ENCODE results near the gene CXXC5. TPM values are rescaled to one million over a fixed set of nuclear protein-coding genes. Genes with fewer than 3 reads are reported as not detected.

The CXXC5 gene
- total and polyA plus RNA-seq, 9 of the 15 experiments (the other 6 are each of a cell fraction or from before 2014, with no cell fraction given): 1.9 to 123 (median 45.8) TPM

DNA sequence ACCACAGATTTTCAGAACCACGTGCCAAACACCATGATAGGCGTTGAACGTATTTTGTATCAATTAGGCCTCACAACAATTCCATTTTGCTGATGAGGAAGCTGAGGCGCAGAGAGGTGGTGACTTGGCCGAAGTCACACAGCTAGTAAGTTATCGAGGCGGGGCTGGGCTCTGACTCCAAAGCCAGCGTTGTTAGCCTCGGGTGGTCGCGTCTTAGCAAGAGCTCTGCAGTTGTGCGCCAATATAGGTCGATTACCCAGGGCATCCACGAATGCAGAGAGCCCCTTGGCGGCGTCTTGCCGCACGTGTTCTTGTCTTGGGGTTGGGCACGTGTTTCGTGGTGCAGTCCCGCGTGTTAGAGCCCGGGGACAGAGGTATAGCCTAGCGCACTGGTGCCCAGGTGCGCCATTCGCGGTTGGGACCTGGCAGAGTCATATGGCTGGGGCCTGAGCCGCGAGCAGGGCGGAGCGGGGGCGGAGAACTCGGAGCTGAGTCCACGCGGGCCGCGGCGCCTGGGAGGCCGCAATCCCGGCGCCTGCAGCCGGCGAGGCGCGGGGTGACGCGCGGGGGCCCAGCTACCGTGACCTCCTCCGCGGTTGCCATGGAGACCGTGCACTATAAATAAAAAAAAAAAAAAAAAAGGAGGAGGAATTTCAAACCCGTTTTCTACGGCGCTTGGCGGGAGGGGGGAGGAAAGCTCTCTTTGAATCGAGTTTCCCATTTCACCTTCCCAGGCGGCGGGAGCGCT is 62.3 kb downstream of the CXXC5 start (continued):
- TF ChIP-seq, protein P1, sequence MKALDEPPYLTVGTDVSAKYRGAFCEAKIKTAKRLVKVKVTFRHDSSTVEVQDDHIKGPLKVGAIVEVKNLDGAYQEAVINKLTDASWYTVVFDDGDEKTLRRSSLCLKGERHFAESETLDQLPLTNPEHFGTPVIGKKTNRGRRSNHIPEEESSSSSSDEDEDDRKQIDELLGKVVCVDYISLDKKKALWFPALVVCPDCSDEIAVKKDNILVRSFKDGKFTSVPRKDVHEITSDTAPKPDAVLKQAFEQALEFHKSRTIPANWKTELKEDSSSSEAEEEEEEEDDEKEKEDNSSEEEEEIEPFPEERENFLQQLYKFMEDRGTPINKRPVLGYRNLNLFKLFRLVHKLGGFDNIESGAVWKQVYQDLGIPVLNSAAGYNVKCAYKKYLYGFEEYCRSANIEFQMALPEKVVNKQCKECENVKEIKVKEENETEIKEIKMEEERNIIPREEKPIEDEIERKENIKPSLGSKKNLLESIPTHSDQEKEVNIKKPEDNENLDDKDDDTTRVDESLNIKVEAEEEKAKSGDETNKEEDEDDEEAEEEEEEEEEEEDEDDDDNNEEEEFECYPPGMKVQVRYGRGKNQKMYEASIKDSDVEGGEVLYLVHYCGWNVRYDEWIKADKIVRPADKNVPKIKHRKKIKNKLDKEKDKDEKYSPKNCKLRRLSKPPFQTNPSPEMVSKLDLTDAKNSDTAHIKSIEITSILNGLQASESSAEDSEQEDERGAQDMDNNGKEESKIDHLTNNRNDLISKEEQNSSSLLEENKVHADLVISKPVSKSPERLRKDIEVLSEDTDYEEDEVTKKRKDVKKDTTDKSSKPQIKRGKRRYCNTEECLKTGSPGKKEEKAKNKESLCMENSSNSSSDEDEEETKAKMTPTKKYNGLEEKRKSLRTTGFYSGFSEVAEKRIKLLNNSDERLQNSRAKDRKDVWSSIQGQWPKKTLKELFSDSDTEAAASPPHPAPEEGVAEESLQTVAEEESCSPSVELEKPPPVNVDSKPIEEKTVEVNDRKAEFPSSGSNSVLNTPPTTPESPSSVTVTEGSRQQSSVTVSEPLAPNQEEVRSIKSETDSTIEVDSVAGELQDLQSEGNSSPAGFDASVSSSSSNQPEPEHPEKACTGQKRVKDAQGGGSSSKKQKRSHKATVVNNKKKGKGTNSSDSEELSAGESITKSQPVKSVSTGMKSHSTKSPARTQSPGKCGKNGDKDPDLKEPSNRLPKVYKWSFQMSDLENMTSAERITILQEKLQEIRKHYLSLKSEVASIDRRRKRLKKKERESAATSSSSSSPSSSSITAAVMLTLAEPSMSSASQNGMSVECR (CRISPR knock-in tag; IDR thresholded peaks at IDR 0.05): peak; percentile 61
- TF ChIP-seq, protein P2, sequence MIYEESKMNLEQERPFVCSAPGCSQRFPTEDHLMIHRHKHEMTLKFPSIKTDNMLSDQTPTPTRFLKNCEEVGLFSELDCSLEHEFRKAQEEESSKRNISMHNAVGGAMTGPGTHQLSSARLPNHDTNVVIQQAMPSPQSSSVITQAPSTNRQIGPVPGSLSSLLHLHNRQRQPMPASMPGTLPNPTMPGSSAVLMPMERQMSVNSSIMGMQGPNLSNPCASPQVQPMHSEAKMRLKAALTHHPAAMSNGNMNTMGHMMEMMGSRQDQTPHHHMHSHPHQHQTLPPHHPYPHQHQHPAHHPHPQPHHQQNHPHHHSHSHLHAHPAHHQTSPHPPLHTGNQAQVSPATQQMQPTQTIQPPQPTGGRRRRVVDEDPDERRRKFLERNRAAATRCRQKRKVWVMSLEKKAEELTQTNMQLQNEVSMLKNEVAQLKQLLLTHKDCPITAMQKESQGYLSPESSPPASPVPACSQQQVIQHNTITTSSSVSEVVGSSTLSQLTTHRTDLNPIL (CRISPR knock-in tag; IDR thresholded peaks at IDR 0.05): no peak
- TF ChIP-seq RBM39 (optimal IDR thresholded peaks at IDR 0.05; ENCODE audit: low read depth, low read length): no peak
- TF ChIP-seq, protein P3, sequence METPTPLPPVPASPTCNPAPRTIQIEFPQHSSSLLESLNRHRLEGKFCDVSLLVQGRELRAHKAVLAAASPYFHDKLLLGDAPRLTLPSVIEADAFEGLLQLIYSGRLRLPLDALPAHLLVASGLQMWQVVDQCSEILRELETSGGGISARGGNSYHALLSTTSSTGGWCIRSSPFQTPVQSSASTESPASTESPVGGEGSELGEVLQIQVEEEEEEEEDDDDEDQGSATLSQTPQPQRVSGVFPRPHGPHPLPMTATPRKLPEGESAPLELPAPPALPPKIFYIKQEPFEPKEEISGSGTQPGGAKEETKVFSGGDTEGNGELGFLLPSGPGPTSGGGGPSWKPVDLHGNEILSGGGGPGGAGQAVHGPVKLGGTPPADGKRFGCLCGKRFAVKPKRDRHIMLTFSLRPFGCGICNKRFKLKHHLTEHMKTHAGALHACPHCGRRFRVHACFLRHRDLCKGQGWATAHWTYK (CRISPR knock-in tag; IDR thresholded peaks at IDR 0.05): no peak
- TF ChIP-seq C11orf30 (IDR thresholded peaks at IDR 0.05; ENCODE audit: low read depth): no peak
- TF ChIP-seq ZNF197 (CRISPR knock-in tag; IDR thresholded peaks at IDR 0.05; ENCODE audit: low read depth): no peak
- no peak for TF ChIP-seq KHSRP (IDR thresholded peaks at IDR 0.05)
- no peak for TF ChIP-seq CEBPB (tag; IDR thresholded peaks at IDR 0.05)
- TF ChIP-seq, protein P4, sequence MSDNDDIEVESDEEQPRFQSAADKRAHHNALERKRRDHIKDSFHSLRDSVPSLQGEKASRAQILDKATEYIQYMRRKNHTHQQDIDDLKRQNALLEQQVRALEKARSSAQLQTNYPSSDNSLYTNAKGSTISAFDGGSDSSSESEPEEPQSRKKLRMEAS (CRISPR knock-in tag; IDR thresholded peaks at IDR 0.05): peak; percentile 99
- TF ChIP-seq MEF2D (tag; conservative IDR thresholded peaks at IDR 0.05; ENCODE audit: low read depth): no peak
- no peak for TF ChIP-seq BRCA1 (IDR thresholded peaks at IDR 0.05)
- TF ChIP-seq BRCA1 (CRISPR knock-in tag; IDR thresholded peaks at IDR 0.05): no peak
- no peak for TF ChIP-seq TCF7L2 (IDR thresholded peaks at IDR 0.05; ENCODE audit: low read depth, low read length)
- TF ChIP-seq ZNF699 (CRISPR knock-in tag; IDR thresholded peaks at IDR 0.05; ENCODE audit: insufficient replicate concordance): no peak
- TF ChIP-seq TAF9B (IDR thresholded peaks at IDR 0.05; ENCODE audit: partially characterized antibody): no peak
- TF ChIP-seq NR2C1 (IDR thresholded peaks at IDR 0.05): no peak
- TF ChIP-seq NR2C1 (tag; IDR thresholded peaks at IDR 0.05): no peak
- TF ChIP-seq RUNX1 (IDR thresholded peaks at IDR 0.05; ENCODE audit: low read depth): no peak
- no peak; the same call in 1 of the 2 replicates for TF ChIP-seq ETV1 (tag; conservative IDR thresholded peaks at IDR 0.05; ENCODE audit: low read depth)
- peak; percentile 48; the same call in 1 of the 2 replicates for TF ChIP-seq ZBTB17 (CRISPR knock-in tag; IDR thresholded peaks at IDR 0.05)
- no peak for TF ChIP-seq TBP (optimal IDR thresholded peaks at IDR 0.05; ENCODE audit: low read depth, low read length)

Measured in K562 (cell line).